Measurements from ENCODE around the gene KRTAP9-9.
"Not testable (repeated sequence)": the region's sequence is repeated elsewhere in the genome, so short reads cannot be mapped to it uniquely, and the experiment has no call there.

Gene KRTAP9-9

GRCh38 chr17:41267711-41268110 is 12.5 kb downstream of the KRTAP9-9 start:
- DNase-seq: no peak
- Histone ChIP-seq H3K27me3 (replicated peaks) (no peaks in the 10 kb centered on the region), H3K36me3 (replicated peaks) (no peaks in the 10 kb centered on the region), H3K4me3 (ENCODE audit: low read depth, low read length) (no peak overlapping the region), H3K27ac (no peak overlapping the region)
- TF ChIP-seq CTCF (IDR thresholded peaks at IDR 0.05; ENCODE audit: low read depth, low read length, missing control alignments): no peak
- in situ Hi-C loops (cut with HindIII; ENCODE audit: low pct_ligation_motif_present, low sequenced_read_pairs): no loop called here

- H3K27ac ChIP-seq; H3K36me3 ChIP-seq (replicated peaks); in situ Hi-C loops (cut with HindIII; ENCODE audit: low pct_ligation_motif_present, low sequenced_read_pairs); H3K4me3 ChIP-seq (ENCODE audit: low read depth, low read length); DNase-seq; H3K27me3 ChIP-seq (replicated peaks): not testable (repeated sequence)
Observed at GRCh38 chr17:41271323-41271722, 16.1 kb downstream of the KRTAP9-9 start.

GRCh38 chr17:41271858-41272257 is 16.7 kb downstream of the KRTAP9-9 start:
- Histone ChIP-seq H3K27ac (no peak overlapping the region), H3K27me3 (replicated peaks) (no peaks in the 10 kb centered on the region), H3K36me3 (replicated peaks) (no peaks in the 10 kb centered on the region), H3K4me3 (ENCODE audit: low read depth, low read length) (no peak overlapping the region)
- TF ChIP-seq CTCF (IDR thresholded peaks at IDR 0.05; ENCODE audit: low read depth, low read length, missing control alignments): no peak
- no peak for DNase-seq
- in situ Hi-C loops (cut with HindIII; ENCODE audit: low pct_ligation_motif_present, low sequenced_read_pairs): no loop called here

- in situ Hi-C loops (cut with HindIII; ENCODE audit: low pct_ligation_motif_present, low sequenced_read_pairs); H3K27me3 ChIP-seq (replicated peaks); H3K4me3 ChIP-seq (ENCODE audit: low read depth, low read length); H3K27ac ChIP-seq; DNase-seq; H3K36me3 ChIP-seq (replicated peaks): not testable (repeated sequence)
Observed at GRCh38 chr17:41275648-41276190, 20.5 kb downstream of the KRTAP9-9 start, which contains the start of gene KRTAP9-7. KRTAP9-7 (plus strand) TSS chr17:41275698; CDS start chr17:41275698, 0 bp downstream.

- Histone ChIP-seq H3K27ac (no peak overlapping the region), H3K36me3 (replicated peaks) (no peaks in the 10 kb centered on the region), H3K27me3 (replicated peaks) (no peaks in the 10 kb centered on the region), H3K4me3 (ENCODE audit: low read depth, low read length) (no peak overlapping the region)
- no peak for DNase-seq
- no peak for TF ChIP-seq CTCF (IDR thresholded peaks at IDR 0.05; ENCODE audit: low read depth, low read length, missing control alignments)
- in situ Hi-C loops (cut with HindIII; ENCODE audit: low pct_ligation_motif_present, low sequenced_read_pairs): no loop called here
Observed at GRCh38 chr17:41278176-41278955, 23.2 kb downstream of the KRTAP9-9 start.

GRCh38 chr17:41284043-41284442 is 28.9 kb downstream of the KRTAP9-9 start:
- Histone ChIP-seq H3K4me3 (ENCODE audit: low read depth, low read length) (no peak overlapping the region), H3K27ac (no peak overlapping the region), H3K27me3 (replicated peaks) (no peaks in the 10 kb centered on the region), H3K36me3 (replicated peaks) (no peaks in the 10 kb centered on the region)
- in situ Hi-C loops (cut with HindIII; ENCODE audit: low pct_ligation_motif_present, low sequenced_read_pairs): no loop called here
- TF ChIP-seq CTCF (IDR thresholded peaks at IDR 0.05; ENCODE audit: low read depth, low read length, missing control alignments): no peak
- DNase-seq: no peak

Measured in brain microvascular endothelial cell (primary cell).